HL-60 (cell line): ENCODE measurements around the gene TMEM9.

Experiments
- DNase-seq, 2 experiments: peaks; one replicate each; pipeline ENCODE4 v3.0.0-alpha.2; 2010 to 2020; ENCODE audit warnings: low read depth in 1 of 2, low spot score in 1 of 2
- H3K27ac ChIP-seq: fragments of 250-450 bp; sonication (Bioruptor Pico); replicated peaks from 2 replicates; pipeline ENCODE4 v1.5.1; 2020; ENCODE audit warnings: mild to moderate bottlenecking, moderate library complexity
- H3K27me3 ChIP-seq: fragments of 250-450 bp; sonication (Bioruptor Pico); 2 replicates; pipeline ENCODE4 v1.5.1; 2021; ENCODE audit warnings: mild to moderate bottlenecking, moderate library complexity; ENCODE audit not compliant: insufficient read depth, poor library complexity, severe bottlenecking
- H3K4me3 ChIP-seq: replicated peaks from 2 replicates; pipeline ENCODE4 v1.5.1; 2011; ENCODE audit warnings: mild to moderate bottlenecking, control low read depth, low read length; ENCODE audit not compliant: insufficient read depth
- CTCF ChIP-seq: IDR thresholded peaks from one replicate; pipeline ENCODE4 v1.5.1; 2011; ENCODE audit warnings: low read length, control low read depth, inconsistent platforms; ENCODE audit not compliant: insufficient read depth
- GABPA ChIP-seq: IDR thresholded peaks from 2 replicates; pipeline ENCODE4 v1.6.1; 2012; ENCODE audit warnings: low read depth
- POLR2AphosphoS5 ChIP-seq: IDR thresholded peaks from 2 replicates; pipeline ENCODE4 v1.6.1; 2012; ENCODE audit warnings: low read depth
- REST ChIP-seq: IDR thresholded peaks from 2 replicates; pipeline ENCODE4 v1.6.1; 2012; ENCODE audit warnings: low read depth; ENCODE audit not compliant: insufficient replicate concordance
- SPI1 ChIP-seq: IDR thresholded peaks from 2 replicates; pipeline ENCODE4 v1.6.1; 2012; ENCODE audit warnings: low read depth, mild to moderate bottlenecking, borderline replicate concordance

The TMEM9 gene

DNA sequence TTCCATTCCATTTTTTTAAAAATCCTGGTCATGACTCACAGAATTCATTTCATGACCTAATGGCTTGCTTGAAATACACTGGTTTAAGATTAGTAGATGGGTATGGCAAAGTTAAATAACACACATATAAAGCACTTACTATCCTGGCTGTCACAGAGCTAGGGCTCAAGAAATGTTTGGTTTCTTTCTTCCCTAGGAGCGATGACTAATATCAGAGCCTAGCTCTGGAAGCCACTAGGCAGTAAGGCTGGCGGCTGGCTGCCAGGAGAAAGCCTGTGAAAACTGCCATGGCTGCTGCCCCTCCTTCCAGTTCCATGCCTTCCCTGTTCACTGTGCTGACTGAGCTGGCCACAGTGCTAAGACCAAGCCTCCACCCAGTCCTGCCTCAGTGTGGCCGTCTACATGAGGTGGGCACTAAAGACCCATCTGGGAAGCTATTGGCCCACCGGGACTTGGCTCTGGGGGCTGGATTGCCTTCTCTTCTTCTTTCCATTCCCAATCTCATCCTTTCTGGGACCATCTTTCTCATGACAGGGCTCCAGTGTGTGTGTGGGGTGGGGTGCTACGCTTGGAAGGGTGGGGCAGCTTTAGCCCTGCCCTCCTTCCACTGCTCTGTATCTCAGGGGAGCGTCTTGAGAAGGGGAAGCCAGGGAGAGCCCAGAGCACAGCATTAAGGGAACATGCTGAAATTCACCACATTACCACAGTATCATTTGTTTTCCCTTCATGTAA lies 16.5 kb downstream of the TMEM9 start:
- Histone ChIP-seq H3K27ac (no peak overlapping the region), H3K4me3 (no peak overlapping the region), H3K27me3 (no peaks in the 10 kb centered on the region)
- TF ChIP-seq POLR2AphosphoS5, result no peak
- no peak for TF ChIP-seq SPI1
- TF ChIP-seq CTCF, result no peak
- no peak for TF ChIP-seq REST
- no peak for TF ChIP-seq GABPA
- no peak for DNase-seq

- DNase-seq, result no peak
- H3K4me3 ChIP-seq, result no peak overlapping the region
- TF ChIP-seq SPI1, result no peak
- no peak for TF ChIP-seq GABPA
- no peak for TF ChIP-seq REST
- TF ChIP-seq POLR2AphosphoS5, result no peak
- no peak for TF ChIP-seq CTCF
- H3K27me3 ChIP-seq, result no peaks in the 10 kb centered on the region
- H3K27ac ChIP-seq, result no peak overlapping the region
These were observed 17.3 kb downstream of the TMEM9 start for GRCh38 chr1:201137024-201137392.

- H3K4me3 ChIP-seq, result no peak overlapping the region
- no peaks in the 10 kb centered on the region for H3K27me3 ChIP-seq
- TF ChIP-seq GABPA (no peak), SPI1 (no peak), CTCF (no peak), POLR2AphosphoS5 (no peak), REST (no peak)
- DNase-seq, result no peak
- no peak overlapping the region for H3K27ac ChIP-seq
These were observed 17.8 kb downstream of the TMEM9 start for GRCh38 chr1:201136355-201137023.
